Bone marrow (tissue), 2 donors: ENCODE data around the gene PDE8A.
"Not testable (repeated sequence)": the region's sequence is repeated elsewhere in the genome, so short reads cannot be mapped to it uniquely, and the experiment has no call there.

Experiments used
- DNase-seq, 2 donors: peaks; one replicate each; lab custom pipeline; 2025; lab: John Stamatoyannopoulos, UW

The PDE8A gene

GRCh38 chr15:85128621-85129020 lies 147.0 kb downstream of the PDE8A start:
- no peak for DNase-seq

- no peak for DNase-seq
Observed at GRCh38 chr15:85129881-85130280, 148.2 kb downstream of the PDE8A start.

- DNase-seq: no peak
Observed at GRCh38 chr15:85131915-85132314, 150.3 kb downstream of the PDE8A start.

GRCh38 chr15:85133709-85134108 lies 152.1 kb downstream of the PDE8A start:
- DNase-seq: no peak

- no peak for DNase-seq
Observed at GRCh38 chr15:85137489-85138168, 156.0 kb downstream of the PDE8A start.

GRCh38 chr15:85139391-85139790 lies 157.7 kb downstream of the PDE8A start:
- DNase-seq: no peak

GRCh38 chr15:85141726-85142125 lies 160.1 kb downstream of the PDE8A start:
- no peak for DNase-seq

GRCh38 chr15:85142312-85142711 lies 160.7 kb downstream of the PDE8A start:
- DNase-seq: no peak

- DNase-seq: no peak
Observed at GRCh38 chr15:85149465-85150129, 167.9 kb downstream of the PDE8A start.

- no peak for DNase-seq
Observed at GRCh38 chr15:85150130-85150480, 168.4 kb downstream of the PDE8A start.

GRCh38 chr15:85151145-85151544 lies 169.5 kb downstream of the PDE8A start:
- no peak for DNase-seq

GRCh38 chr15:85151861-85152260 lies 170.2 kb downstream of the PDE8A start:
- no peak for DNase-seq

GRCh38 chr15:85154061-85154460 lies 172.4 kb downstream of the PDE8A start:
- DNase-seq: no peak

- DNase-seq: no peak
Observed at GRCh38 chr15:85155360-85155759, 173.7 kb downstream of the PDE8A start.

GRCh38 chr15:85155857-85156256 lies 174.2 kb downstream of the PDE8A start:
- no peak for DNase-seq

GRCh38 chr15:85157344-85157743 lies 175.7 kb downstream of the PDE8A start:
- no peak for DNase-seq

- no peak for DNase-seq
Observed at GRCh38 chr15:85162237-85162636, 180.6 kb downstream of the PDE8A start.

GRCh38 chr15:85164841-85165466 lies 183.3 kb downstream of the PDE8A start:
- no peak for DNase-seq

GRCh38 chr15:85167568-85167967 lies 185.9 kb downstream of the PDE8A start:
- DNase-seq: no peak

GRCh38 chr15:85168642-85169173 lies 187.1 kb downstream of the PDE8A start:
- DNase-seq: no peak

GRCh38 chr15:85171736-85172135 lies 190.1 kb downstream of the PDE8A start:
- DNase-seq: no peak

GRCh38 chr15:85172846-85173490 lies 191.3 kb downstream of the PDE8A start:
- no peak for DNase-seq

GRCh38 chr15:85173630-85174029 lies 192.0 kb downstream of the PDE8A start:
- not testable (repeated sequence) for DNase-seq
